Measurements from ENCODE around the gene CCDC88C.

The CCDC88C gene

DNA sequence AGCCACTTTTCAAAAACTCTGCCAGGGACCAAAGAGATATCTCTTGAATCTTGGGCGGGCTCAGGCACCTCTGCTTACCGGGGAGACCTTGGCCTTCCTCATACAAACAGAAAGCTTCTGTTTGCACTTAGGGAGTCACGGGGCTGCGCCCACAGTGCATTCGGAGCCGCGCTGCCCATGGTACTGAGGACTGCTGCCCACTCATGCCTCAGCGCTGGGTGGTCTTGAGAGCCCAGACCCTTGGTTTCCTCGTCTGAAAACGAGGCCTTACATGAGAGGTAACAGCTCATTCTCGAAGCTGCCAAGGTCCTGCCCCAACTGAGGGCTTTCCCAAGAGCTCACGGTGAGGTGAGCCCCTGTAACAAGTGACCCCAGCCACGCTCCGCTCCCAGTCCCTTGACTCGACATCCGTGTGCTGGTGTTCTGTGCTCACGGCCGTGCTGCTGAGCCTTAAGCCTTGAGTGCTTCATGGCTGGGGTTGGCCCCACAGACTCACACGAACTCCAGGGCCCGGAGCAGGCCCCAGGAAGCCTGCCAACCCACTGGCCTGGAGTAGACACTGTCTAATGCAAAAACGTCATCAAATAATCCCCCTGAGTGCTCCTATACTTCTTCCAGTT is 125.7 kb downstream of the CCDC88C start:
- DNase-seq (ENCODE audit: low read depth) = no peak

DNA sequence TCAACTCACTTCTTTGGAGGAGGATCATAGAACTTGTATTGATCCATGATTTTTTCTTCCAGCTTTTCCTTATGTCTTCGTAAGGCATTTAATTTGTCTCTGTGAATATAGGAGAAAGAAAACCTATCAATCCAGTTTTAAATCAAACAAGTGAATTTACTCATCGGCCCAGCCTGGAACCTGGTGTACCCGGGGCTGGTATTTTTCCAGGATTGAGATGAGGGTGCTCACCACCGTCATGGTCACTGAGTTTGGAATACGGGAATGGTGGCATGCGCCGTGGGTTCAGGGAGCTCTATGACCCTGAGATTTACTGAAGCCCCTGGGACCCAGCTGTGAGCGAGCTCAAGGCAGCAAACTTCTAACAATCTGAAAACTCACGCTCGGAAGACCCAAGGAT is 126.6 kb downstream of the CCDC88C start:
- DNase-seq (ENCODE audit: low read depth) = no peak

DNA sequence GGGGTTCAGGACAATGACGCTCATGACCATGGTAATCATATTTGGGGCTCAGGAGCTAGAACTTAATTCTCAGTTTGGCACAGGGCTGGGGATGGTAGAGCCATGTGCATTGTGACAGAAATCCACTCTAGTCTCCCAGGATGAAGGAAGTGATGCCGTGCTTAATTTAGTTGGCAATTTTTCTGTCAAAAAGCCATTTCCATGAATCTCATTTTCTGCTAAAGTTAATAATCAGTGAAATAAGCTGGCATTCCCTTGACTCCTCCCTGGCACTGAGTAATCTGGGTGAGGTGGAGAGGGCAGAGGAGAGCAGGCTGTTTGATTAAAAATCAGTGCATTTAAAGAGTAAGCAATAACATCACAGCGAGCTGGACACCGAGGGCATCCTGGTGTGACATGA is 128.2 kb downstream of the CCDC88C start:
- no peak for DNase-seq (ENCODE audit: low read depth)

DNA sequence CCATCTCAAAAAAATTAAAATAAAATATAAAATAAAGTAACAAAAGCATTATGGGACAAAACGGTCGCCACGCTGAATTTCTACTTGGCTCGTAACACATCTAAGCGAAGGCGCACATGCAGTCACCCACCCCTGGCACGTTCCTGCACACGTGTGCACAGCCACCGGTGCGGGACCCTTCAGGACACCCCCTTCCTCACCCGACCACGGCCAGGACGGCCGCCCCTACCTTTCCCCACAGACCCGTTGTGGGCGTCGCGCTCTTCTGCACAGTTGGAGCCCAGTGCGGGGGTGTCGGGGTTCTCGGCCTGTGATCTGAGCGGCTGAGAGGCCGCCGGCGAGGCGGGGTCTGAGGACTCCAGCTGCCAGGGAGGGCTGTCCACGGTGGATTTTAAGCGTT is 128.7 kb downstream of the CCDC88C start:
- no peak for DNase-seq (ENCODE audit: low read depth)

DNA sequence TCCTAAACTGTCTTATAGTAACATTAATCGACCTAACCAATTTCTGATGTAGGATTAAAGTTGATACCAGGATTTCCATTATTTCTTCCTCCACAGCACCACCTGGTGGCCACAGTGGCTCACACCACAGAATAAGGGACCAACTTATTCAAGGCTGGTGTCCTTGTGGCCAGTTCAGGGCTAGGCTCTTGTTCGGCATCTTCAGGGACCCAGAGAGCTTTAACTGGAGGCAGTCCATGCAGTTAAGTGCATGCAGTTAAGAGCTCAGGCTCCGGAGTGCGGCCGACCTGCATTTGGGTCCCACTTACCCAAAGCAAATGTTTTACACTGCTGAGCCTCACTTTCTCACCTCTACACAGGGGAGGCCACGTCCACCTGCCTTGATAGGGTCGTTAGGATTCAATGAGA is 131.1 kb downstream of the CCDC88C start:
- peak; percentile 70 for DNase-seq (ENCODE audit: low read depth)

DNA sequence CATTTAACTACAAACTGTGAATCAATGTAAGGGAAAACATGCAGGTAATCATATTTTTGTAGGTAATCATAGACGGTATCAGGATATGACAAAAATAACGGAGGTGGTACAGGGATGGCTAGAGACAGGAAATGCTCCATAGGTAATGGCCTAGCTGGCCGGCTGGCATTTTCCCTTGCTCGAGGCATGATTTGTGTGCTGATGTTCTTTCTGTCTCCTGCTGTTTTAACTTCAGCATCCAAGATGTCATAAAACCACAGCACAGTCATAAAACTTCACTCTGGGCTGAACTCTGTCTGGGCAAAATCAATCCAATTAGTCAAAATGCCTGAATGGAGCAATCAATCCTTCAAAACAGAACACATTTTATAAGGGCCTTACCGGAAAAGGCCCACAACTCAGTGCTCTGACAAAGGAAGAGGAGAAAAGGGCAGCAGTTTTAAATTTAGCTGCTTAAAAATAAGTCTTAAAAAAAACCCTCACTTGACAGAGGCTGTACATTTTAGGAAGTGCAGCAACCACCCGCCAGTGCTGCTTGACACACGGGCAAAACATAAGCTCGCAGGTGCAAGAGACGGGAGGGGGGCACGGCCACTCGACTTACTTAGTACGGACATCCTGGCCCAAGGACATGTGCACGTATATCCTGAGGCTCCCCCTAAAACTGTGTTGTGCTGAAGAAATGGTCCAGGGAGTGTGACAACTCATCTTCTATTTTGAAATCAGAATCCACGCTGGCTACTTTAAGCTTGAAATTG is 132.7 kb downstream of the CCDC88C start:
- DNase-seq (ENCODE audit: low read depth) = no peak

DNA sequence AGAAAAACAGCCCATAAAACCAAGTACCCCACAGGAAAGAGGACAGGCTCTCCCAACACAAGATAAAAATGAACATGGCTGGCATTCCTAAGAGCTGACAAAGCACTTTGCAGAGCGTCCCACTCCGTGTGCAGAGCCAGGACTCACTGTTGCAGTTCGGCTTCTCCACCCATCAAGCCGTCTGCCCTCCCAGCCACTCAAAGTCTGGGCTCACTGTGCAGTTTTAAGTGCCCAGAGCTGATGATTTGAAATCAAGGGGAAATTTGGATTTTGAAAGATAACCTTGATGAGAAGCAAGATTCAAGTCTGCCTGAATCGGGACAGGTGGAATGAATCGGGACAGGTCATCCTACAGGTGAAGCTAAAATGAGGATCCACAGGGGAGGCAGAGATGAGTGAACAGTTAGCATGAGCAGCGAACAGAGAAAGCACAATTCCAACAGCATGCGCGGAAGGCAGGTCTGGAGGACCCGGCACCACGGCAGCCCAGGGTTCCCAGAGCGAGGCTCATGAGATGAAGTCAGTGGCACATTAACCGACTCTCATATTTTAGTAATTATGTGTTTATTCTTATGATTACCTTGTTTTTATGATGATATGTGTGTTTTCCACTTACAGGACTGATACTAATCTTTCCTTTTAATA is 133.4 kb downstream of the CCDC88C start:
- DNase-seq (ENCODE audit: low read depth) = no peak

DNA sequence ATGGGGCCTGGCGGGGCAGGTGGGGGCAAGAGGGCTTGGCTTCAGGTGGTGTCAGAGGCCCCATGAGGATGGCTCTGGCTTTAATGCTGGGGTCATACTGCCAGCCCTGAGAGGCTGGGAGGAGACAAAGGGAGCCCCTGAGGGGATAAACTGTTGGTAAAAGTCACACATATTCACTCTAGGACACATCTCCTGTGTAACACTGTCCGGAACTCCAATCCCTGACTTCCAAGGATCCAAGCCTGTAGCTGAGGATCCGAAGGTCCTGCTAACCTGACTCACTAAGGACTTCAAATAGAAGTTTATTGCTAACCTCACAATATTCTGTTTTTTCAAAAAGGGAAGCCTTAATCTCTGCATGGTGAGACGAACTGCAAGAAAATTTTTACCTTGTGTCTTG is 134.0 kb downstream of the CCDC88C start:
- no peak for DNase-seq (ENCODE audit: low read depth)

DNA sequence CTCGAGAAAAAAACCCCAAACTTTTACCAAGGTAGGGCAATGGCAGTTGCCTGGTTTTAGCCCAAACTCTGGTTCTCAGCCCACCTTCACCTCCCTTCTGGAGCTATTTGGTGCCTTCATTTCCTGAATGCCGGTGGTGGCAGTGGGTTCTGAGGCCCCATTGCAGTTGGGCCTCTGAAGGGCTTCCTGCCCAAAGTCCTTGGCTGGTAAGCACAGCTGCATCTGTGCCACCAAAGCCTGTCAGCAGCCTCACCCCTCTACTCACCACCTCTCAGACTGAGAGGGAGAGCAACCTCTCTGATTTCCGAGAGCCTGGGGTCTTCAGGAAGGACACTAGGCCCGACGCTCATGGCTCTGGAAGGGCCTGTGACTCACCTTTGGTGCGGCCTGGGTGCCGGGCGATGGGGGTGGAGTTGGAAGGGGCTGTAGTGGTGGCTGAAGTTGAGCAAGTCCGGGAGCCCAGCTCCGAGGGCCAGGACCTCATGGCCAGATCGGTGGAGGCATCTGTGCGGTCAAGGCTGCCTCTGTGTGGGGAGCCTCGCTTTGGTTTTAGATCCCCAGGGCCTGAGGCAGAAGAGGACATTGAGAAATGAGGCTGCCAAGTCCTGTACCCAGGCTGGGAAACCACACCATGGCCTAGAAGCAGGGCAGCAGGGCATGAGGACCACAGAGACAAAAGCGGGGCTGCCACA is 134.5 kb downstream of the CCDC88C start:
- no peak for DNase-seq (ENCODE audit: low read depth)

DNA sequence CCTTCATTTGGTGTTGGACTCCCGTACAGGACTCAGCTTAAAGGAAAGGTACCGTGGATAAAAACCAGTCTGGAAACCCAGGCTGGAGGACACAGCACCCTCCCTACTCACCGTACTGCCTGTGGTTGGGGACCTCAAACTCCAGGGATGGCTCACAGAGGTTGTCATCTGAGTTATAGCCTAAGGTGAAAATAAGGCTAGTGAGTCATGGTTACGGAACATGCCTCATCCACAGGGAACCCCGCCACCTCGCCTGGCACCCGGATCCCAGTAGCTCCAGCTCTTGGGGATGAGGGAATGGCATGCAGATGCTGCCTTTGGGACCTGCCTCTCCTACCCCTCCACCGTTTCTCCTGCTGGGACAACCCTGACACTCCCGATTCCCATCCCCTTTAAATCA is 136.3 kb downstream of the CCDC88C start:
- DNase-seq (ENCODE audit: low read depth) = no peak

DNA sequence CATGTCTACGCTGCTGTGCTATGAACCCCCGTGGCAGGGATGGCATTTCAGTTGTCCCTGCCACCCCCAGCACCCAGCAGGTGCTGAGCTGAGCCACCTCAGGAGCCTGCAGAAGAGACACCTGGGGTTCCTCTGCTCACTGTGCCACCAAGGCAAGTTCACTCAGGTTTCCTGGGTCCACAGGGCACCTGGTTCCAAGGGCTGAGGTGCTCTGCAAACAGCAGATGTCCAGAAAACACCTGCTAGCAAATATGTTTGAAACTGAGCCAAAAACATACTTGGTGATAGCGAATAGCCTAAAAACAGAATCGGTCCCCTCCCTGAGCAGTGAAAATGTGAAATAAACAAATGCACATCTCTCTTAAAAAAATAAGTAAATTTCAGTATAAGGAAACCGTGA is 137.5 kb downstream of the CCDC88C start:
- DNase-seq (ENCODE audit: low read depth) = no peak

DNA sequence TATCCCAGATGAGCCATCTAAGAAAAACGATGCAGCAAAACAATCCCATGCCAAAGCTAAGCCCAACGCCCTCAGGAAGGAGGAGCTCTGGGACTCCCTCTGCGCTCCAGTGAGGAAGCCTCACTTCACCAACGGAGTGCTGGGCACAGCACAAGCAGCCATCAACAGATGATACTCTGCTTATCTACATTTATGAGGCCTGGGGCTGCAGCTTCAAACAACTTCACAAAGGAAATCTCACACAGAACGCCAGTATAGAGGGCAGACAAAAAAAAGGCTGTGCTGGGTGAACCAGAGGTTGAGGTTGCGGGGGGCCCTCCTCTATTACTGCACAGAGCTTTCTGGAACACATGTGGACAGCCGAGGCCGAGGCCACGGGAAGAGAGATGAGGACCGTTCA is 138.3 kb downstream of the CCDC88C start:
- no peak for DNase-seq (ENCODE audit: low read depth)

DNA sequence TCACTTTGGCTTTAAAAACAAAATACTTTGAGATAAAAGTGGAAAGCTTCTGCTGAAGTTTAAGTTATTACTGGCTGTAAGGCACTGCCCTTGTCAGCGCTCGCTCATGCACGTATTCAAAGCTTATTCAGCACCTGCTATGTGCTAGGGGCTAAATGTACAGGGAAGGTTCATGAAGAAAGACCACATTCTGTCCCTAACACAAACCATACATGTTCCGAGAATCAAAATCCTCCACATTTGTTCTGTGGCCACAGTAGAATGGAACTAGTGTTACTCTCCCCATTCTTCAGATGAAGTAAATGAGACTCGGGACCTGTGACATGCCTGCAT is 139.3 kb downstream of the CCDC88C start:
- DNase-seq (ENCODE audit: low read depth) = no peak

DNA sequence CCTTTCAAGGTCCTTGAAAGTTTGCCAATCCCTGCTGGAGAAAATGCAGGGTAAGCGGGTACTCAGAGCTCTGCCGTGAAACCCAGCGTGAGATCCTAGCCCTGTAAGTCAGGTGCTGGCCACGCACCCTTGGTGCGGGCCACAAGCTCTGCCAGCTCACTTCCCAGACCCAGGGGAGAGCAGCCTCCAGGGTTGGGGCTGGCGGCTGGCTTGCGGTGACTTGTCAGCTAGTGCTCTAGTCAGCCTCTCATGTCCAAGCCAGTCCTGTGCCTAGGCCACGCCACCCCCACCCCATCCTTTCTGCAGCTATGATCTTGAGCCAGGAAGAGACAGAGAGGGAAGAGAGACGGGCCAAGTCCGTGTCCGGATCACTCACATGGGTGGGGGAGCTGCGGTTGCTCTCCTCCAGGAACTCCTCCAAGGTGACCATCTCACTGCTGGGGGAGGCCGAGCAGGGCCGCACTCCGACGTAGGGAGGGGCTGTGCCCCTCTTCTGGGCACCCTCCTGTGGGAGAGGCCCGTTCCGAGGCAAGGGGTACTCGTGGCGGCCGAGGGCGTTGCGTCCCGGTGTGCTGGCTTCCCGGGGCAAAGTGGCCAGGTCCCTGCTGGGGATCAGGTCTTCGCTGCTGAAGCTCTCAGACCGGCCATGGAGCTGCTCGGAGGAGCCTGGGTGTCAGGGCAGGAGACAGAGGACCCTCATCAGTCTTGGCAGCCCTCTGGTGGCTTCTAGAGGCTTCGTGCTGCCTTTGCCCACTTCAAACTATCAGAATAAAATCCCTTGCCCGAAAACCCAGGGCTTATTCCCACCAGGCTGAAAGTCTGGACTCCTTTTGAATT is 139.9 kb downstream of the CCDC88C start:
- DNase-seq (ENCODE audit: low read depth) = no peak

DNA sequence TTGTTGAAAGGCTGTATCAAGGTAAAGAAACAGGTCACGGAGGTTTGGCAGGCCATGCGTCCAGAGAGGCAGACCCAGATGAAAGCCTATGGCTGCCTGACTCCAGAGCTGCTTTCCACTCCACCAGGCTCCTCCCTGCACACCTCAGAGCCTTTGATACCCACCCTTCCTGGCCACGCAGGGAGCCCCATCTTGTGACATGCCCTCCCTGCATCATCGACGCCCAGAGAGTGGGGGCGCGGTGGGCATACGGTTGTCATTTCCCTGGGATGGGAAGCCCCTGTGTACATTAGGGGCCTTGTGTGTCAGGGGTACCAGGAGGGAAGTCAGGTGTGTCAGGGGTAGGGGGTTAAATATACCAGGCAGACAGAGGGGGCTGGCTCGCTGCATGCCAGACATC is 142.8 kb downstream of the CCDC88C start:
- DNase-seq (ENCODE audit: low read depth) = no peak

DNA sequence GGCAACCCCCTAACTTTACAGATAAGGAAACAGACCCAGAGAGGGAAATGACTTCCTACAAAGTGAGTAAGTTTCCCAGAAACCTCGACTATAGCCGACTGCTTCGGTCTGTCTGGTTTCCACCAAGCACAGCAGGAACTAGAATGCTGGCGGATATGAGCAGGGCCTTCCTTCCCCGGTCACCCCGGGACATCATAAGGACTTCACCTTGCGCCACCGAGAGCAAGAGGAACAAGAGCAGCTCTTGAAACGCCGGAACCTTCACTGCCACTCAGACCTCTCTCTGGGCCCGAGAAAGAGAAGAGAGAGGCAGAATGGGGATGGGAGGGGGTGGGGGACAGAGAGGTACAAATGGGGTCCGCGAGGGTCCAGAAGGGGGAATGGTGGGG is 143.7 kb downstream of the CCDC88C start:
- no peak for DNase-seq (ENCODE audit: low read depth)

DNA sequence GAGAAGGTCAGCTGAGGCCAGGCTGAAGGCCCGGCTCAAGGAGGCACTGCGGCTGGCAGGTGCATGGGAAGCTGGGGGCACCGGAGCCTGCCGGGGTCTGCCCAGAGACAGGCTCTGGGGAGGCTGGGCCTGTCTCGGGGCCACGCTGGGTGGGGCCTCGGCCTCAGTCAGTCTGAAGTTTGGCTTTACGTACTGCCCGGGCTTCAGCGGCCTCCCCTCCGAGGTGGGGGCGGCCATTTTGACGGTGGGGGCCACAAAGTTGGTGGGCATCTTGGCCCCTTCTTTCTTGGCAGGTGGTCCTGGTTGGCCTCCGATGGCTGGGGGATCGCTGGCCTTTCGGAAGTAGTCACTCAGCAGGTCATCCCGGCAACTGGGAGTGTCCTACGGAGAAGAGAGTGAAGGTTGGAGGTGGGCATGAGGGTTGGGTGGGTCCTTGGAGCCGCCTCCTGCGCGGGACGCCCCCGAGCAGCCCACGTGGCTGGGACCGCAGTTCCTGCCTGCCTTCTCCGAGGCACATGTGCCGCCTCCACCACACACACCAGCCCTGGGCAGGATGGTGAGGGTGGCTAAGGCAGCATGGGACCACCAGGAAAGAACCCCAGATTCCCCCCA is 144.2 kb downstream of the CCDC88C start:
- DNase-seq (ENCODE audit: low read depth) = no peak

DNA sequence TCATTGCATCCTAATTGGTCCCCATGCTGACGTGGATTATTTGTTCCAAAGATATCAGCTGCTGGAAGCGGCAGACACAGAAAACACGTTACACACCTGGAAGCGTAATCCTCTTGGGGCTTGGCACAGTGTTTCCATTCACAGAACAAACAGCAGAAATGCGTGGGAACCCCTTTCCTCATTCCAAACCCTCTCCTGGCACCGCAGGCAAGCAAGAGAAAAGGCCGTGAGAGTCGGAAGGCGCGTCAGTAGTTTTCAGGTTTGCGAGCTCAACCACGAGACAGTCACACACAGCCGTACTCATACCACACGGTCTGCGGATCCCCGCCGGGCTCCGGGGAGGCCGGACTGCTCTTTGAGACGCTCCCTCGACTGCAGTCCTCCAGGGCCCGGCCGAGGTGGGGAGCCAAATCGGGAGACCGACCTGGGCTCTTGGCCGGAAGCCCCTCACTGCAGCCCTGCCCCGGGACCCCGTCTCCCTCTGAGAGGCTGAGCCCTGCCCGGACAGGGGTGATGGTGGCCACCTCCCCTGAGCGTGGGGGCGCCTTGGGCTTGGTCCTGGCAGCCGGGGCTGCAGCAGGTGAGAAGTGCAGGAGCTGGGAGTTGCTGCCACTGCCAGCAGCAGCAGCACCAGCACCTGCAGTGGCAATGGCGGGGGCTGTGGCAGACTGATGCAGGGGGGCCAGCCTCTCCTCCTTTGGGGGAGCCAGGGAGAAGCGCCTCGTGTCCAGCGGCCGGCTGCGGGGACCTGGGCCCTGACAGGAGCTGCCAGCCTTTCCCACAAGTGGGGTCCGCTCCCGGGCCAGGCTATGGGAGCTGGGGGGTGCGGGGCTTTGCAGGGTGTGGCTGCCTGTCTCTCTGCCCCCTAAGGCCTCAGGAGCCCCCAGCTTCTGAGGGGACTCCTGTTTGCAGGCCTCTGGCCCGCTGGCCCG is 145.0 kb downstream of the CCDC88C start:
- DNase-seq (ENCODE audit: low read depth) = no peak

DNA sequence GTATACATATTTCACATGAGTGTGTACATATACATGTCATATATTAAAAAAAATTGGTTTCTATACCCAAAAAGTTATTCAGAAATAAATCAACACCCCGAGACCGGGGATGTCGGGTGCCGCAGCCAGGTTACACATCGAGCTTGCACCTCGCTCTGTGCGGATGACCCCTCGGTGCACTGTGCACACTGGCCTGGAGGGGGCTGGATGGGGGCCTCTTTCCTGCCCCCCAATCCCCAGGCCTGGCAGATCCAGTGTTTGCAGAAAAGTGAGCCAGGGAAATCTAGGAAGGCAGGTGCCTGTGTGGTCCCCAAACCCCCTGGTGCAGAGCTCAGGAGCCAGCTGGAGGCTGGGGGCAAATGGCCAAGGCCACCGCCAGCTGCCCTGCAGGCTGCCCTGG is 146.0 kb downstream of the CCDC88C start:
- no peak for DNase-seq (ENCODE audit: low read depth)

DNA sequence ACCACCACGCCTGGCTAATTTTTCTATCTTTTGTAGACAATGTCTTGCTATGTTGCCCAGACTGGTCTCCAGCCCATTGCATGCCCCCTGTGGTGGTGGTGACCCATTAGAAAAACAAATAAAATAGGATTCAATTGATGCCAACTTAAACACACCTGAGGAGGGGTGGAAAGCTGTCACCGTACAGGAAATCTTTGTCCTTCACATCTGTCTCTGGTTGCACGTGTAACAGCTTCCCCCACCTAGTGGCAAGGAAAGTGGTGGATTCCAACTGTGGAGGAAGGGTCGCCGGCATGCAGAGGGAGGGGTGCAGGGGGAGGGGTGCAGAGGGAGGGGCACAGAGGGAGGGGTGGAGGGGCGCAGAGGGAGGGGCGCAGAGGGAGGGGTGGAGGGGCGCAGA is 147.0 kb downstream of the CCDC88C start:
- DNase-seq (ENCODE audit: low read depth) = no peak

DNA sequence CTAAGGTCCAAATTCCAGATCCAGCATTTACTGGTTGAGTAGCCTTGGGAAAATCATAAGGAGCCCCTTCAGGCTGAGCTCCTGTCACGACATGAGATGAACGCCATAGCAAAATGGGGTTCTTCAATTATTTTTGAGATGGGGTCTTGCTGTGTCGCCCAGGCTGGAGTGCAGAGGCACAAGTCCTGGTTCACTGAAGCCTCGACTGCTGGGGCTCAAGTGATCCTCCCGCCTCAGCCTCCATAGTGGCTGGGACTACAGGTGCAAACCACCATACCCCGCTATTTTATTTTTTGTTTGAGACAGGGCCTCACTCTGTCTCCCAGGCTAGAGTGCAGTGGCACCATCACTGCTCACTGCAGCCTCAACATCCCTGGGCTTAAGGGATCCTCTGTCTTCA is 147.4 kb downstream of the CCDC88C start:
- no peak for DNase-seq (ENCODE audit: low read depth)
